Panc1 (cell line): ENCODE data around the gene LBR. TPM values are rescaled to one million over a fixed set of nuclear protein-coding genes. Genes with fewer than 3 reads are reported as not detected.

ENCODE experiments used
- ATAC-seq: fragments of 200-7000 bp; cut with Tn5 transposase; 2 replicates; pipeline ENCODE4 v1.9.1; 2020; ENCODE audit warnings: mild to moderate bottlenecking, moderate library complexity
- BruUV-seq: library from RNA; stranded (reverse); fragments of 400-500 nt; replicated peaks from 2 replicates; lab custom pipeline; 2021; lab: Mats Ljungman, UMichigan
- CTCF ChIA-PET: fragments of 300-600 bp; sonication (Branson Sonifier 250); formaldehyde crosslinking; loops from one replicate; lab custom pipeline; 2022; ENCODE audit warnings: antibody characterized with exemption; lab: Charles Lee
- POLR2A ChIA-PET: fragments of 300-600 bp; sonication (Branson Sonifier 250); formaldehyde crosslinking; loops from one replicate; lab custom pipeline; 2022; ENCODE audit warnings: antibody characterized with exemption; lab: Charles Lee
- DNase-seq: peaks from one replicate; pipeline ENCODE4 v3.0.0-alpha.2; 2010; ENCODE audit warnings: low read depth, low spot score
- H3K27ac ChIP-seq: 2 replicates; pipeline ENCODE4 v1.5.1; 2011; ENCODE audit warnings: mild to moderate bottlenecking, low read length, inconsistent platforms
- H3K27me3 ChIP-seq: fragments of 200-500 bp; sonication (Bioruptor generic); 2 replicates; pipeline ENCODE4 v1.6.0; 2014; ENCODE audit warnings: low read length, inconsistent platforms; ENCODE audit not compliant: control insufficient read depth, insufficient read depth
- H3K36me3 ChIP-seq: fragments of 200-500 bp; sonication (Bioruptor generic); 2 replicates; pipeline ENCODE4 v1.5.1; 2014; ENCODE audit warnings: inconsistent platforms, mild to moderate bottlenecking, low read length, moderate library complexity; ENCODE audit not compliant: control insufficient read depth, insufficient read depth
- H3K4me1 ChIP-seq: 2 replicates; pipeline ENCODE4 v1.5.1; 2011; ENCODE audit warnings: inconsistent platforms, mild to moderate bottlenecking, low read length, moderate library complexity; ENCODE audit not compliant: control insufficient read depth, insufficient read depth
- H3K4me3 ChIP-seq, 2 experiments: 2 replicates each; pipeline ENCODE4 v1.5.1; 2011 to 2012; ENCODE audit warnings: low read depth in 2 of 2, low read length in 2 of 2, mild to moderate bottlenecking in 2 of 2, inconsistent platforms in 1 of 2, moderate library complexity in 1 of 2
- H3K9me3 ChIP-seq: fragments of 200-500 bp; sonication (Bioruptor generic); 2 replicates; pipeline ENCODE4 v1.5.1; 2014; ENCODE audit warnings: low read depth, mild to moderate bottlenecking, inconsistent platforms, low read length, moderate library complexity; ENCODE audit not compliant: control insufficient read depth, insufficient read depth
- POLR2AphosphoS5 ChIP-seq: IDR thresholded peaks from 2 replicates; pipeline ENCODE4 v1.6.1; 2012; ENCODE audit warnings: mild to moderate bottlenecking, low read depth, low read length, moderate library complexity
- SIN3A ChIP-seq: IDR thresholded peaks from 2 replicates; pipeline ENCODE4 v1.6.1; 2012; ENCODE audit warnings: low read depth, mild to moderate bottlenecking, low read length, moderate library complexity, borderline replicate concordance; ENCODE audit not compliant: insufficient read depth
- TCF7L2 ChIP-seq: IDR thresholded peaks from 2 replicates; pipeline ENCODE4 v1.6.1; 2011; ENCODE audit warnings: mild to moderate bottlenecking, low read depth, low read length, inconsistent platforms
- in situ Hi-C: cut with HindIII; loops from 2 replicates; pipeline ENCODE4 v1.10.0; 2016; ENCODE audit warnings: low sequenced_read_pairs, low pct_unique_long_range_greater_than_20kb
- intact Hi-C: fragments of 100-400 bp; cut with micrococcal nuclease; formaldehyde crosslinking; loops from one replicate; pipeline ENCODE4 v1.10.0; 2022; ENCODE audit not compliant: unreplicated experiment
- total RNA-seq: library from RNA; stranded (reverse); gene quantifications from one replicate; pipeline ENCODE4 v1.2.1, GENCODE V29; 2021; ENCODE audit not compliant: unreplicated experiment
- TF ChIP-seq, protein P1 (sequence below), 2 experiments: IDR thresholded peaks; 2 replicates each; pipeline ENCODE4 v1.6.1; 2011 to 2012; ENCODE audit warnings: low read depth in 2 of 2, control low read depth in 1 of 2, low read length in 1 of 2, mild to moderate bottlenecking in 1 of 2, moderate library complexity in 1 of 2; ENCODE audit not compliant: insufficient read depth in 1 of 2
- TF ChIP-seq, protein P2 (sequence below): fragments of 450-650 bp; IDR thresholded peaks from 2 replicates; pipeline ENCODE4 v1.5.1; 2017; ENCODE audit warnings: mild to moderate bottlenecking

LBR gene
- total RNA-seq, 1 experiment from 2014 or later, result 58.2 TPM

GRCh38 chr1:225407755-225408154, 20.1 kb downstream of the LBR start:
- ATAC-seq, result no peak

GRCh38 chr1:225406976-225407725, 20.7 kb downstream of the LBR start:
- TF ChIP-seq SIN3A (no peak), POLR2AphosphoS5 (no peak), TCF7L2 (no peak)
- TF ChIP-seq, protein P1, sequence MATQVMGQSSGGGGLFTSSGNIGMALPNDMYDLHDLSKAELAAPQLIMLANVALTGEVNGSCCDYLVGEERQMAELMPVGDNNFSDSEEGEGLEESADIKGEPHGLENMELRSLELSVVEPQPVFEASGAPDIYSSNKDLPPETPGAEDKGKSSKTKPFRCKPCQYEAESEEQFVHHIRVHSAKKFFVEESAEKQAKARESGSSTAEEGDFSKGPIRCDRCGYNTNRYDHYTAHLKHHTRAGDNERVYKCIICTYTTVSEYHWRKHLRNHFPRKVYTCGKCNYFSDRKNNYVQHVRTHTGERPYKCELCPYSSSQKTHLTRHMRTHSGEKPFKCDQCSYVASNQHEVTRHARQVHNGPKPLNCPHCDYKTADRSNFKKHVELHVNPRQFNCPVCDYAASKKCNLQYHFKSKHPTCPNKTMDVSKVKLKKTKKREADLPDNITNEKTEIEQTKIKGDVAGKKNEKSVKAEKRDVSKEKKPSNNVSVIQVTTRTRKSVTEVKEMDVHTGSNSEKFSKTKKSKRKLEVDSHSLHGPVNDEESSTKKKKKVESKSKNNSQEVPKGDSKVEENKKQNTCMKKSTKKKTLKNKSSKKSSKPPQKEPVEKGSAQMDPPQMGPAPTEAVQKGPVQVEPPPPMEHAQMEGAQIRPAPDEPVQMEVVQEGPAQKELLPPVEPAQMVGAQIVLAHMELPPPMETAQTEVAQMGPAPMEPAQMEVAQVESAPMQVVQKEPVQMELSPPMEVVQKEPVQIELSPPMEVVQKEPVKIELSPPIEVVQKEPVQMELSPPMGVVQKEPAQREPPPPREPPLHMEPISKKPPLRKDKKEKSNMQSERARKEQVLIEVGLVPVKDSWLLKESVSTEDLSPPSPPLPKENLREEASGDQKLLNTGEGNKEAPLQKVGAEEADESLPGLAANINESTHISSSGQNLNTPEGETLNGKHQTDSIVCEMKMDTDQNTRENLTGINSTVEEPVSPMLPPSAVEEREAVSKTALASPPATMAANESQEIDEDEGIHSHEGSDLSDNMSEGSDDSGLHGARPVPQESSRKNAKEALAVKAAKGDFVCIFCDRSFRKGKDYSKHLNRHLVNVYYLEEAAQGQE (IDR thresholded peaks at IDR 0.05; ENCODE audit: insufficient read depth in 1 of 2, low read depth in 2 of 2, low read length in 1 of 2), result no peak
- TF ChIP-seq, protein P2, sequence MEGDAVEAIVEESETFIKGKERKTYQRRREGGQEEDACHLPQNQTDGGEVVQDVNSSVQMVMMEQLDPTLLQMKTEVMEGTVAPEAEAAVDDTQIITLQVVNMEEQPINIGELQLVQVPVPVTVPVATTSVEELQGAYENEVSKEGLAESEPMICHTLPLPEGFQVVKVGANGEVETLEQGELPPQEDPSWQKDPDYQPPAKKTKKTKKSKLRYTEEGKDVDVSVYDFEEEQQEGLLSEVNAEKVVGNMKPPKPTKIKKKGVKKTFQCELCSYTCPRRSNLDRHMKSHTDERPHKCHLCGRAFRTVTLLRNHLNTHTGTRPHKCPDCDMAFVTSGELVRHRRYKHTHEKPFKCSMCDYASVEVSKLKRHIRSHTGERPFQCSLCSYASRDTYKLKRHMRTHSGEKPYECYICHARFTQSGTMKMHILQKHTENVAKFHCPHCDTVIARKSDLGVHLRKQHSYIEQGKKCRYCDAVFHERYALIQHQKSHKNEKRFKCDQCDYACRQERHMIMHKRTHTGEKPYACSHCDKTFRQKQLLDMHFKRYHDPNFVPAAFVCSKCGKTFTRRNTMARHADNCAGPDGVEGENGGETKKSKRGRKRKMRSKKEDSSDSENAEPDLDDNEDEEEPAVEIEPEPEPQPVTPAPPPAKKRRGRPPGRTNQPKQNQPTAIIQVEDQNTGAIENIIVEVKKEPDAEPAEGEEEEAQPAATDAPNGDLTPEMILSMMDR, result no peak
- Histone ChIP-seq H3K27ac (no peak overlapping the region), H3K4me1 (no peaks in the 10 kb centered on the region), H3K4me3 (no peak overlapping the region), H3K36me3 (peaks cover 18% of the 10 kb centered on the region), H3K9me3 (no peaks in the 10 kb centered on the region), H3K27me3 (no peaks in the 10 kb centered on the region)
- in situ Hi-C loops, result no loop called here
- no peak for ATAC-seq
- DNase-seq, result no peak
- intact Hi-C loops, result no loop called here
- no TSS peak for BruUV-seq
- CTCF ChIA-PET, result no interaction called here
- POLR2A ChIA-PET, result no interaction called here

More at GRCh38 chr1:225407755-225408154, 20.1 kb downstream of the LBR start:
- TF ChIP-seq, protein P1 (IDR thresholded peaks at IDR 0.05; ENCODE audit: insufficient read depth in 1 of 2, low read depth in 2 of 2, low read length in 1 of 2), result no peak
- TF ChIP-seq, protein P2, result no peak
- no peak for TF ChIP-seq SIN3A
- no peak for DNase-seq
- BruUV-seq, result no TSS peak
- no peaks in the 10 kb centered on the region for H3K9me3 ChIP-seq
- in situ Hi-C loops, result no loop called here
- no peak overlapping the region for H3K4me3 ChIP-seq
- H3K4me1 ChIP-seq, result no peaks in the 10 kb centered on the region
- ChIA-PET CTCF (no interaction called here), POLR2A (no interaction called here)
- H3K27ac ChIP-seq, result no peak overlapping the region
- intact Hi-C loops, result no loop called here
- no peaks in the 10 kb centered on the region for H3K27me3 ChIP-seq
- peaks cover 17% of the 10 kb centered on the region for H3K36me3 ChIP-seq
